HG02610 (cell line): ENCODE data around the gene CAPN15.

Experiments
- ATAC-seq: cut with Tn5 transposase; IDR thresholded peaks from one replicate; pipeline ENCODE4 v1.9.1; 2021; ENCODE audit warnings: mild to moderate bottlenecking, moderate library complexity; ENCODE audit not compliant: unreplicated experiment

The CAPN15 gene

GRCh38 chr16:559411-560203 is 32.1 kb downstream of the CAPN15 start:
- no peak for ATAC-seq

GRCh38 chr16:560204-560700 is 32.7 kb downstream of the CAPN15 start, which contains the start of gene PRR35:
PRR35 (plus strand) TSS chr16:560394; CDS start chr16:563295, 2,901 bp downstream.
- no peak for ATAC-seq

- no peak for ATAC-seq
These were observed 33.3 kb downstream of the CAPN15 start for GRCh38 chr16:560701-561412.

- ATAC-seq: no peak
These were observed 33.9 kb downstream of the CAPN15 start for GRCh38 chr16:561413-561794.

GRCh38 chr16:561957-562938 is 34.7 kb downstream of the CAPN15 start:
- ATAC-seq: no peak

- ATAC-seq: no peak
These were observed 35.6 kb downstream of the CAPN15 start for GRCh38 chr16:563072-563644.

GRCh38 chr16:564690-565418 is 37.3 kb downstream of the CAPN15 start:
- no peak for ATAC-seq

GRCh38 chr16:565419-566330 is 38.2 kb downstream of the CAPN15 start:
- ATAC-seq: no peak

GRCh38 chr16:566475-567372 is 39.2 kb downstream of the CAPN15 start, which contains the start of gene NHLRC4:
NHLRC4 (plus strand) TSS chr16:567005; CDS start chr16:568048, 1,043 bp downstream.
- no peak for ATAC-seq

- no peak for ATAC-seq
These were observed 40.1 kb downstream of the CAPN15 start for GRCh38 chr16:567373-568256.

GRCh38 chr16:568401-569258 is 41.1 kb downstream of the CAPN15 start:
- ATAC-seq: no peak

GRCh38 chr16:569445-570254 is 42.1 kb downstream of the CAPN15 start, which contains the start of gene PIGQ:
PIGQ (plus strand) TSS chr16:569968; CDS start chr16:574075, 4,107 bp downstream.
- peak; percentile 47 for ATAC-seq

- no peak for ATAC-seq
These were observed 45.5 kb downstream of the CAPN15 start for GRCh38 chr16:572865-573650.
